Endothelial cell of umbilical vein (primary cell): ENCODE measurements around the gene OTOS.

Experiments
- POLR2A ChIP-seq: IDR thresholded peaks from 2 replicates; pipeline ENCODE4 v1.6.1; 2012; ENCODE audit warnings: low read depth, mild to moderate bottlenecking, control low read depth, low read length
- TF ChIP-seq, protein P1 (sequence below), 2 donors: IDR thresholded peaks; 1 replicate in 1 of 2; 2 replicates in 1 of 2; pipeline ENCODE4 v1.5.1; 2011; ENCODE audit warnings: low read length in 2 of 2, mild to moderate bottlenecking in 2 of 2, moderate library complexity in 2 of 2, control low read depth in 1 of 2, inconsistent platforms in 1 of 2, low read depth in 1 of 2; ENCODE audit not compliant: insufficient read depth in 1 of 2; ENCODE audit errors: extremely low read depth in 1 of 2

GRCh38 chr2:240128608-240129145, 11.8 kb downstream of the OTOS start:
- TF ChIP-seq POLR2A, result no peak
- TF ChIP-seq, protein P1, sequence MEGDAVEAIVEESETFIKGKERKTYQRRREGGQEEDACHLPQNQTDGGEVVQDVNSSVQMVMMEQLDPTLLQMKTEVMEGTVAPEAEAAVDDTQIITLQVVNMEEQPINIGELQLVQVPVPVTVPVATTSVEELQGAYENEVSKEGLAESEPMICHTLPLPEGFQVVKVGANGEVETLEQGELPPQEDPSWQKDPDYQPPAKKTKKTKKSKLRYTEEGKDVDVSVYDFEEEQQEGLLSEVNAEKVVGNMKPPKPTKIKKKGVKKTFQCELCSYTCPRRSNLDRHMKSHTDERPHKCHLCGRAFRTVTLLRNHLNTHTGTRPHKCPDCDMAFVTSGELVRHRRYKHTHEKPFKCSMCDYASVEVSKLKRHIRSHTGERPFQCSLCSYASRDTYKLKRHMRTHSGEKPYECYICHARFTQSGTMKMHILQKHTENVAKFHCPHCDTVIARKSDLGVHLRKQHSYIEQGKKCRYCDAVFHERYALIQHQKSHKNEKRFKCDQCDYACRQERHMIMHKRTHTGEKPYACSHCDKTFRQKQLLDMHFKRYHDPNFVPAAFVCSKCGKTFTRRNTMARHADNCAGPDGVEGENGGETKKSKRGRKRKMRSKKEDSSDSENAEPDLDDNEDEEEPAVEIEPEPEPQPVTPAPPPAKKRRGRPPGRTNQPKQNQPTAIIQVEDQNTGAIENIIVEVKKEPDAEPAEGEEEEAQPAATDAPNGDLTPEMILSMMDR (IDR thresholded peaks at IDR 0.05; ENCODE audit: extremely low read depth in 1 of 2, insufficient read depth in 1 of 2, low read depth in 1 of 2, low read length in 2 of 2), result no peak
